ENCODE measurements around the gene LSM8.

LSM8 gene

GRCh38 chr7:118202061-118202460 is 18.1 kb downstream of the LSM8 start:
- no peak for DNase-seq (ENCODE audit: low read depth in 1 of 2, low spot score in 1 of 2)
- Histone ChIP-seq H3K27ac (replicated peaks) (no peak overlapping the region), H3K4me3 (replicated peaks; ENCODE audit: insufficient read depth, low read length) (no peak overlapping the region), H3K27me3 (ENCODE audit: insufficient read depth, poor library complexity, severe bottlenecking) (no peaks in the 10 kb centered on the region)
- no peak for TF ChIP-seq POLR2AphosphoS5 (IDR thresholded peaks at IDR 0.05; ENCODE audit: low read depth)
- no peak for TF ChIP-seq CTCF (IDR thresholded peaks at IDR 0.05; ENCODE audit: insufficient read depth, low read length)
- no peak for TF ChIP-seq SPI1 (IDR thresholded peaks at IDR 0.05; ENCODE audit: borderline replicate concordance, low read depth)
- TF ChIP-seq GABPA (IDR thresholded peaks at IDR 0.05; ENCODE audit: low read depth) = no peak
- TF ChIP-seq, protein P1, sequence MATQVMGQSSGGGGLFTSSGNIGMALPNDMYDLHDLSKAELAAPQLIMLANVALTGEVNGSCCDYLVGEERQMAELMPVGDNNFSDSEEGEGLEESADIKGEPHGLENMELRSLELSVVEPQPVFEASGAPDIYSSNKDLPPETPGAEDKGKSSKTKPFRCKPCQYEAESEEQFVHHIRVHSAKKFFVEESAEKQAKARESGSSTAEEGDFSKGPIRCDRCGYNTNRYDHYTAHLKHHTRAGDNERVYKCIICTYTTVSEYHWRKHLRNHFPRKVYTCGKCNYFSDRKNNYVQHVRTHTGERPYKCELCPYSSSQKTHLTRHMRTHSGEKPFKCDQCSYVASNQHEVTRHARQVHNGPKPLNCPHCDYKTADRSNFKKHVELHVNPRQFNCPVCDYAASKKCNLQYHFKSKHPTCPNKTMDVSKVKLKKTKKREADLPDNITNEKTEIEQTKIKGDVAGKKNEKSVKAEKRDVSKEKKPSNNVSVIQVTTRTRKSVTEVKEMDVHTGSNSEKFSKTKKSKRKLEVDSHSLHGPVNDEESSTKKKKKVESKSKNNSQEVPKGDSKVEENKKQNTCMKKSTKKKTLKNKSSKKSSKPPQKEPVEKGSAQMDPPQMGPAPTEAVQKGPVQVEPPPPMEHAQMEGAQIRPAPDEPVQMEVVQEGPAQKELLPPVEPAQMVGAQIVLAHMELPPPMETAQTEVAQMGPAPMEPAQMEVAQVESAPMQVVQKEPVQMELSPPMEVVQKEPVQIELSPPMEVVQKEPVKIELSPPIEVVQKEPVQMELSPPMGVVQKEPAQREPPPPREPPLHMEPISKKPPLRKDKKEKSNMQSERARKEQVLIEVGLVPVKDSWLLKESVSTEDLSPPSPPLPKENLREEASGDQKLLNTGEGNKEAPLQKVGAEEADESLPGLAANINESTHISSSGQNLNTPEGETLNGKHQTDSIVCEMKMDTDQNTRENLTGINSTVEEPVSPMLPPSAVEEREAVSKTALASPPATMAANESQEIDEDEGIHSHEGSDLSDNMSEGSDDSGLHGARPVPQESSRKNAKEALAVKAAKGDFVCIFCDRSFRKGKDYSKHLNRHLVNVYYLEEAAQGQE (IDR thresholded peaks at IDR 0.05; ENCODE audit: insufficient replicate concordance, low read depth) = no peak

DNA sequence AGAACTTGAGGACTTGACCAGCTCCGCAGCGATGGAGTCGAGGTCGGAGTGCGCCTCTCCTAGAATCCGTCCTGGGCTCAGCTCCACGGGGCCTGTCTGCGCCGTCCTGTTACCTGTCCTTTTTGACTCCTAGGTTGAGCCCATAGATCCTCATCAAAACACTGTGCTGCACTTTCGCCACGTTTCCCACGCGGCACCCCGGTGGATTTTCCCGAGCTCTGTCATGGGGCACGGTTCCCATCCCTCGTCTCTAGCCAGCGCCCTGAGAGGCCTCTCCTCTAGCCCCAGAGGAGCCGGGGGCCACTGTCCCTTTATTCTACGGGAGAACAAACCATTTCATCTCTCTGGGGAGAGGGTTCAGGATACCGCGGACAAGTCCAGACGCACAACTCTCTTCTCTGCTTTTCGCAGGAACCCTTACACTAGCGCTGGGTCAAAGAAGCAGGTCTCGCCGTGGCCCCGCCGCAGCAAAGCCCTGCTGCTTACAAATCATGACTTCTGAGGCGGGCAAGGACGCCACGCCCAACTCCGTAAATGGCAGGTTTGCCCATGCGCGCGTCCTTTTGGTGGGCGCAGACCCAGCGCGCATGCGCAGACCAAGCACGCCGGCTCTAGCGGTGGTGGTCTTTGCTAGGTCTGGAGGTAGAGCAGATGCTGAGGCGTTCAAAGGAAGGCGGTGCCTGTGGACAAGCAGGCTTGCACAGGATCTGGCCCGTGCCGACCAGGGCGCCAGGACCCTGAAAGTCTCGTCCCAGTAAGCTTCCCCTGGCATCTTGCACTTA is 30.3 kb downstream of the LSM8 start:
- Histone ChIP-seq H3K27ac (replicated peaks) (no peak overlapping the region), H3K4me3 (replicated peaks; ENCODE audit: insufficient read depth, low read length) (no peak overlapping the region), H3K27me3 (ENCODE audit: insufficient read depth, poor library complexity, severe bottlenecking) (no peaks in the 10 kb centered on the region)
- no peak for DNase-seq (ENCODE audit: low read depth in 1 of 2, low spot score in 1 of 2)
- no peak for TF ChIP-seq SPI1 (IDR thresholded peaks at IDR 0.05; ENCODE audit: borderline replicate concordance, low read depth)
- no peak for TF ChIP-seq GABPA (IDR thresholded peaks at IDR 0.05; ENCODE audit: low read depth)
- no peak for TF ChIP-seq POLR2AphosphoS5 (IDR thresholded peaks at IDR 0.05; ENCODE audit: low read depth)
- TF ChIP-seq, protein P1 (IDR thresholded peaks at IDR 0.05; ENCODE audit: insufficient replicate concordance, low read depth) = no peak
- TF ChIP-seq CTCF (IDR thresholded peaks at IDR 0.05; ENCODE audit: insufficient read depth, low read length) = no peak

DNA sequence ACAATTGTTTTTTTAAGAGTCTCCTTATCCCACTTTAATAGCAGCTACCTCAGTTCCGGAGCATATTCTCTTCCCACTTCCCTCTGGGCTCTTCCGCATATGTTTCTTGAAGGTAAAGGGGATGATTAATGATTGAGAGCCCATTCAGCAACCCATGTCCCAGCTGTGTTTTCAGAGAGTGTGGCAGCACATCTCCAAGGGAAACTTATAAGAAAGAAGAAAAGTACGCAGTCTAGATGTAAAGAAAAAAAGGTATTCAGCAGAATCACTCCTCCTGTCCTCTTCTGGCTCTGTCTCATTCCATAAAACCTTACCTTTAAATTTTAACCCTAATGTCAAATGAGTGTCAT is 30.8 kb downstream of the LSM8 start:
- TF ChIP-seq POLR2AphosphoS5 (IDR thresholded peaks at IDR 0.05; ENCODE audit: low read depth) (no peak), CTCF (IDR thresholded peaks at IDR 0.05; ENCODE audit: insufficient read depth, low read length) (no peak), SPI1 (IDR thresholded peaks at IDR 0.05; ENCODE audit: borderline replicate concordance, low read depth) (no peak), GABPA (IDR thresholded peaks at IDR 0.05; ENCODE audit: low read depth) (no peak)
- TF ChIP-seq, protein P1 (IDR thresholded peaks at IDR 0.05; ENCODE audit: insufficient replicate concordance, low read depth) = no peak
- DNase-seq (ENCODE audit: low read depth in 1 of 2, low spot score in 1 of 2) = no peak
- H3K4me3 ChIP-seq (replicated peaks; ENCODE audit: insufficient read depth, low read length) = no peak overlapping the region
- H3K27me3 ChIP-seq (ENCODE audit: insufficient read depth, poor library complexity, severe bottlenecking) = no peaks in the 10 kb centered on the region
- H3K27ac ChIP-seq (replicated peaks) = no peak overlapping the region
